HL-60 (cell line): Measurements from ENCODE around the gene FTH1.

Experiments
- DNase-seq, 2 experiments: peaks; one replicate each; pipeline ENCODE4 v3.0.0-alpha.2; 2010 to 2020; ENCODE audit warnings: low read depth in 1 of 2, low spot score in 1 of 2
- H3K27ac ChIP-seq: fragments of 250-450 bp; sonication (Bioruptor Pico); replicated peaks from 2 replicates; pipeline ENCODE4 v1.5.1; 2020; ENCODE audit warnings: mild to moderate bottlenecking, moderate library complexity
- H3K27me3 ChIP-seq: fragments of 250-450 bp; sonication (Bioruptor Pico); 2 replicates; pipeline ENCODE4 v1.5.1; 2021; ENCODE audit warnings: mild to moderate bottlenecking, moderate library complexity; ENCODE audit not compliant: insufficient read depth, poor library complexity, severe bottlenecking
- H3K4me3 ChIP-seq: replicated peaks from 2 replicates; pipeline ENCODE4 v1.5.1; 2011; ENCODE audit warnings: mild to moderate bottlenecking, control low read depth, low read length; ENCODE audit not compliant: insufficient read depth
- CTCF ChIP-seq: IDR thresholded peaks from one replicate; pipeline ENCODE4 v1.5.1; 2011; ENCODE audit warnings: low read length, control low read depth, inconsistent platforms; ENCODE audit not compliant: insufficient read depth
- GABPA ChIP-seq: IDR thresholded peaks from 2 replicates; pipeline ENCODE4 v1.6.1; 2012; ENCODE audit warnings: low read depth
- POLR2AphosphoS5 ChIP-seq: IDR thresholded peaks from 2 replicates; pipeline ENCODE4 v1.6.1; 2012; ENCODE audit warnings: low read depth
- REST ChIP-seq: IDR thresholded peaks from 2 replicates; pipeline ENCODE4 v1.6.1; 2012; ENCODE audit warnings: low read depth; ENCODE audit not compliant: insufficient replicate concordance
- SPI1 ChIP-seq: IDR thresholded peaks from 2 replicates; pipeline ENCODE4 v1.6.1; 2012; ENCODE audit warnings: low read depth, mild to moderate bottlenecking, borderline replicate concordance

The FTH1 gene

GRCh38 chr11:61927501-61927900 lies 39.9 kb downstream of the FTH1 start:
- no peak overlapping the region for H3K27ac ChIP-seq
- H3K27me3 ChIP-seq: peaks cover 4% of the 10 kb centered on the region
- no peak overlapping the region for H3K4me3 ChIP-seq
- DNase-seq: no peak
- TF ChIP-seq CTCF (no peak), SPI1 (no peak), REST (no peak), POLR2AphosphoS5 (no peak), GABPA (no peak)

GRCh38 chr11:61926235-61926634 lies 41.2 kb downstream of the FTH1 start:
- no peak overlapping the region for H3K4me3 ChIP-seq
- peaks cover 2% of the 10 kb centered on the region for H3K27me3 ChIP-seq
- no peak for TF ChIP-seq CTCF
- no peak for TF ChIP-seq POLR2AphosphoS5
- TF ChIP-seq SPI1: no peak
- no peak for TF ChIP-seq GABPA
- TF ChIP-seq REST: no peak
- no peak for DNase-seq
- H3K27ac ChIP-seq: no peak overlapping the region

GRCh38 chr11:61925736-61926135 lies 41.7 kb downstream of the FTH1 start:
- H3K27me3 ChIP-seq: no peaks in the 10 kb centered on the region
- DNase-seq: no peak
- TF ChIP-seq REST (no peak), SPI1 (no peak), POLR2AphosphoS5 (no peak), CTCF (no peak), GABPA (no peak)
- no peak overlapping the region for H3K27ac ChIP-seq
- no peak overlapping the region for H3K4me3 ChIP-seq
